Muscle of arm (tissue), 14 donors: ENCODE data around the gene PEAK3. TPM values are rescaled to one million over a fixed set of nuclear protein-coding genes. Genes with fewer than 3 reads are reported as not detected.
A peak's percentile ranks its signal among the peaks of the same experiment; 100 is the strongest.

Experiments
- DNase-seq: peaks from one replicate; pipeline ENCODE4 v3.0.0-alpha.2; 2013
- long read RNA-seq, 11 donors: transcript quantifications; one replicate each; lab custom pipeline, GENCODE V29; 2026
- polyA plus RNA-seq, 12 donors: library from polyadenylated mRNA; unstranded; fragments of 120-200 nt; gene quantifications; one replicate each; pipeline ENCODE4 v1.2.1, GENCODE V29; 2013; ENCODE audit not compliant: insufficient read length in 12 of 12

PEAK3 gene, protein sequence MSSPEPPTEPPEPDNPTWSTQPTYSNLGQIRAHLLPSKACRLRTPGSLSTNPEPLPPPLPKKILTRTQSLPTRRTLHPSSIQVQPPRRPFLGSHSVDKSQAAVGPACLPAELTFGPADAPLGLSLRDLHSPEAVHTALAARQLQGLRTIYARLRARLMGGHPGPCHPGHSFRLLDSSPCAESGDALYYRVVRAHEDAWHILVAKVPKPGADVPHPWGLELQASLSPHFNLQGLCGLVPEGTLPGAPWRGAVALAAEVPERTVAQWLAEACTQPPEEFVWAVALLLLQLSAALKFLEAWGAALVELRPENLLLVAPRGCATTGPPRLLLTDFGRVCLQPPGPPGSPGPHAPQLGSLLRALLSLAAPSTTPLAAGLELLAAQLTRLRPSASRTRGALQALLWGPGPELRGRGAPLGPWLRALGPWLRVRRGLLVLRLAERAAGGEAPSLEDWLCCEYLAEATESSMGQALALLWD
- polyA plus RNA-seq = under 1 TPM in 7 of 12 donors, not detected in 5; 0.05 to 0.16 (median 0.09) TPM
- long read RNA-seq, donor 1 = 0 reads
- long read RNA-seq, donor 2 = 0 reads
- long read RNA-seq, donor 3 = 0 reads
- long read RNA-seq, donor 4 = 0 reads
- long read RNA-seq, donor 5 = 0 reads
- long read RNA-seq, donor 6 = 0 reads
- long read RNA-seq, donor 7 = 0 reads
- long read RNA-seq, donor 8 = 0 reads
- long read RNA-seq, donor 9 = 0 reads
- long read RNA-seq, donor 10 = 0 reads
- long read RNA-seq, donor 11, partial matches to known transcripts = 0 of 5 reads
- long read RNA-seq, donor 11, other reads (novel, unspliced or antisense) = 5 of 5 reads

DNA sequence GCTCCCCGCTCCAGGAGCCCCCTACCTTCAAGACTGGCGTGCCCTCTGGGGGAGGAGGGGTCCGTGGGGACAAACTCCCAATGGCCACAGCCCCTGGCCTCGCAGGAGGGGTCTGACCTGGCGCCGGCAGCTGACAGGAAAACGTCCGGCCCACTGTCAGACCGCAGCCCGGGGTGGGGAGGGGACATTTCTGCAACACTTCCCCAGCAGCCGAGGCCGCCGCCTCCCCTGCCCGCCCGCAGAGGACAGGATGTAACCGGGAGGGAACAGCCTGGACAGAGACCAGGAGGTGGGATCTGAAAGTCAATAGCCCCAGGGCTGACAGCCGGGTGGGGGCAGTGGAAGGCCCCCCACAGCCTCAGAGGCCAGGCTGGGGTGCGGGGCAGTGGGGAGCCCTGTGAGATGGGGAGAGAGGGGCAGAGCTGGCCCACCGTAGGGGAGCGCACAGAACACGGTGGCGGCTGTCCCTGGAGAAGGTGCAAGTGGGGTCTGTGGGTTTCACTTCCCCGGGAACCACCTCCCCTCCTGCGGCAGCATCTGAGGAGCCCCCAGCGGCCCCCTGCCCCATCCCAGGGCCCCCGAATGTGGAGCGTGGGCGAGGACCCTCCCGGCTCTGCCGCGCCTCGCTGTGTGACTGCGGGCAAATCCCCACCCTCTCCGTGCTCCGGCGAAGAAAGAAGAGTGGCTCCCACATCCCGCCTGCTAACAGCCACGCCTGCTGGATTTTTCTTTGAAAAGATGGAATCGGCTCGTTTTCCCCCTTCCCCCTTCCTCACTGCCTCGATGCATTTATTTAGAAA is at the start of gene PEAK3:
TSS of gene PEAK3 (minus strand) at position 114 of the 800 bp plus-strand sequence. CDS start 1,244 bp downstream, outside the sequence.
- DNase-seq = peak; percentile 52

DNA sequence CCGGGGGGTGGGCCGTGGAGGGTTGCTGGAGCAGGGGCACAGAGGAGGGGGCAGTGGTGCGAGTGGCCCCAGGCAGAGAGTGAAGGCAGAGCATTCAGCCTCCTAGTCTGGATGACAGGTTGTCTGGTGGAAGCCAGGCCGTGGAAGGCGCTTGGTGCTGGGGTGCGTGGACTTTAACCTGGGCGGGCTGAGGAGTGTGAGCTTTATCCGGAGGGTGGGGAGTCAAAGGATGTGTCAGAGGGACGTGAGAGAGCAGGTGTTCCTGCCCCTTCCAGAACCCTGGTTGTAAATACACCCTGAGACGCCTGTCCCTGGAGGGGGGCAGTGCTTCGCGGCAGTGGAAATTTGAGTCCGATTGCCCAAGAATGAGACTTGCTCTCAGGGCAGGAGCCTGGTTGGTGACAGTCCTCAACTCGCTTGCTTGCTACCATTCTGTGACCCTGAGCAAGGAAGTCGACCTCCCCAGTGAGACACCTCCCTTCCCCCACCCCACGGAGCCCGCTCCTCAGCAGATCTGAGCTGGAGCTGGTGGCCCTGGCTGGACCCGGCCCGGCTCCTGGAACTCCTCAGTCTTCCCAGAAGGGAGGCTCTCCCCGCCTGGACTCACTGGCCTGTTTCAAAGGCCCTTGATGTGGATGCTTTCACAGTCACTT is 48.8 kb upstream of the PEAK3 start:
- DNase-seq = no peak

DNA sequence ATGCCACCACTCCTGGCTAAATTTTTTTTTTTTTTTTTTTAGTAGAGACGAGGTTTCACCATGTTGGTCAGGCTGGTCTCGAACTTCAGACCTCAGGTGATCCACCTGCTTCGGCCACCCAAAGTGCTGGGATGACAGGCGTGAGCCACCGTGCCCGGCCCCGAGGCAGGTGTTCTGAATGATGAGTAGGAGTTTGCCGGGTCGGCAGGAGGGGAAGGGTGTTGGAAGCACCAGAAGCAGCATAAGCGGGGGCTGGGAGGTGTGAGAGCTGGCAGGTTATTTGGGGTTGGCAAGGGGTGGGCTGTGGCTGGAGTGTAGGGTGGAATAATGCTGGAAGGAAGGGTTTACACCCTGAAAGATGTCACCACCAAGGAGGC is 48.3 kb upstream of the PEAK3 start:
- no peak for DNase-seq

DNA sequence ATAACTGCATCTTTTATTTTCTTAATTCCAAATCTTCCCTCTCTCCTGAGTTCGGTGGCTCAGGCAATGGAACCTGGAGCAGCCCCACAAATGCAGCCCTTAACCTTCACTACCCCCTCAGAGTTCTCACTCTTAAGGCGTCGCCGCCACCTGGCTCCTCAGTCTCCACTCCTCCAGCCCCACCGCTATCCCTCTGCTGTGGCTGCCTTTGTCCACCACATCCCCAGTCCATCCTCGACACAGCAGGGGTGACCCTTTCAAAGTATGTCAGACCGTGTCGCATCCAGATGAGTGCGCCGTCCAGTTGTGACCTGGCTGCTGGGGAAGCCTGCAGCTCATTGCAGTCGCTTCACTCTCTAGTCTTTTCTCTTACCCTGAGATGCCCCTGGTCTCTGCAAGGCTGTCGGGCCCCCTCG is 47.5 kb upstream of the PEAK3 start:
- no peak for DNase-seq

DNA sequence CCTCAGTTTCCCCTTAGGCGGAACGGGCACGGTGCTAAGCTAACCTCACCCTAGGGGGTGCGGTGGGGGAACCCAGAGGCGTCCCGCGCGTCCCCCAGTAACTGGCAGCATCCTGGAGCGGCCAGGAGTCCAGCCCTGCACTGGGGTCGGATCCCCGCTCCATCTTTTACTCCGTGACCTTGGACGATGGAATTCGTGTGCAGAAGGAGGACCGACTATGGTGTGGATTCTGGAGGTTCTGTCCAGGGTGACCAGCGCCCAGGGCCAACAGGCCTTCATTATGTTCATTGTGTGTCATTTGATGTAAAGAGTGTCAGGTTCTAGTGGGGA is 47.1 kb upstream of the PEAK3 start:
- no peak for DNase-seq

DNA sequence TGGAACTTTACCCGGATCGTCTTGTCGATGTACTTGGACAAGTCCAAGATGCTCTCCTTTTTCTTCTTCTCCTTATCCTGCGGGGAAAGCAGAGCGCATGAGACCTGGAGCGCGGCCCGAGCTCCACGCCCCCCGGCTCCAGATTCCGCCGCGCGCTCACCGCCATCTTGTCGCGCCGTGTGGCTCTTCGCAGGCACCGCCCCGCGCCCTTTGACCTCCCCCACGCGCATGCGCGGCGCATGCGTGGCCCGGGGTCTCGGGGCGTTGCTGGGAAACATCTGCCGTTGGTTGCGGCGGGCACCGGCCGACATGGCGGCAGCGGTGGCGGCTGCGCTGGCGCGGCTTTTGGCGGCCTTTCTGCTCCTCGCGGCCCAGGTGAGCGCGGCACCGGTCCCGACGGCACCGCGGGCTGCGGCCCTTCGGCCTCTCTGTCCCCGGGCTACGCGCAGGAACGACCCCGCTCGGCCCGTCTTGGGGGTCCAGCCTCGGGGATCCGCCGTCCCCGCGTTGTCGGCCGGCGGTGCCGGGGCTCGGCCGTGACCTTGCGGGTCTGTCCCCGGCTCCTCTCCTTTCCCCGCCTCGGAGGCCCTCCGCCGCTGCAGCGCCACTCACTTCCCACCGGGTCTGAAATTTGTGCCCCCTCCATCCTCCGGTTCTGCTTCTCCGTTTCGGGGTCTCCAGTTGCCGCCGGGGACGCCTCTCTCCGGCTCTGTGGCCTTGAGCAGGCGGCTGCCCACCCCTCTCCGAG is 46.6 kb upstream of the PEAK3 start, which contains the start of the genes LSM7 and SPPL2B:
TSS of gene LSM7 (minus strand) at position 186 of the 748 bp plus-strand sequence. CDS start at position 166, 20 bp downstream.
TSS of gene SPPL2B (plus strand) at position 284 of the 748 bp plus-strand sequence. CDS start at position 310, 26 bp downstream.
- peak; percentile 94 for DNase-seq

DNA sequence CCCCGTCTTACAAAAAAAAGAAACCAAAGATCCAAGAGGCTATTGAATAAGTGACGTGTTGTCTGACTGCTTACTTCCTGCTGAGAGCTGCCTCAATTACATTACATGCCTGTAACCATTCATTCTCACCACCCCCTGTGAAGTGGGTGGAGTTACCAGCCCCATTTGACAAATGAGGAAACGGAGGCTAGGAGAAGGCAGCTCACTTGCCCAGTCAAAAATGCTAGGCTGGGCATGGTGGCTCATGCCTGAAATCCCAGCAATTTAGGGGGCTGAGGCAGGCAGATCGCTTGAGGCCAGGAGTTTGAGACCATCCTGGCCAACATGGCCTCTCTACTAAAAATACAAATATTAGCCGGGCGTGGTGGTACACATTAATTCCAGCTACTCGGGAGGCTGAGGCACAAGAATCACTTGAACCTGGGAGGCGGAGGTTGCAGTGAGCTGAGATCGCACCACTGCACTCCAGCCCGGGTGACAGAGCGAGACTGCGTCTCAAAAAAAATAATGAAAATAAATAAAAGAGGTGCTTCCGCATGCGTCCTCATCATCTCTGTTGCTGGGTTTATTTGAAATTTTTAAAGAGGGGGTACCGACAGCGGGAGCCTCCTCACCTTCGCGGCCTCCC is 45.9 kb upstream of the PEAK3 start:
- DNase-seq = no peak

DNA sequence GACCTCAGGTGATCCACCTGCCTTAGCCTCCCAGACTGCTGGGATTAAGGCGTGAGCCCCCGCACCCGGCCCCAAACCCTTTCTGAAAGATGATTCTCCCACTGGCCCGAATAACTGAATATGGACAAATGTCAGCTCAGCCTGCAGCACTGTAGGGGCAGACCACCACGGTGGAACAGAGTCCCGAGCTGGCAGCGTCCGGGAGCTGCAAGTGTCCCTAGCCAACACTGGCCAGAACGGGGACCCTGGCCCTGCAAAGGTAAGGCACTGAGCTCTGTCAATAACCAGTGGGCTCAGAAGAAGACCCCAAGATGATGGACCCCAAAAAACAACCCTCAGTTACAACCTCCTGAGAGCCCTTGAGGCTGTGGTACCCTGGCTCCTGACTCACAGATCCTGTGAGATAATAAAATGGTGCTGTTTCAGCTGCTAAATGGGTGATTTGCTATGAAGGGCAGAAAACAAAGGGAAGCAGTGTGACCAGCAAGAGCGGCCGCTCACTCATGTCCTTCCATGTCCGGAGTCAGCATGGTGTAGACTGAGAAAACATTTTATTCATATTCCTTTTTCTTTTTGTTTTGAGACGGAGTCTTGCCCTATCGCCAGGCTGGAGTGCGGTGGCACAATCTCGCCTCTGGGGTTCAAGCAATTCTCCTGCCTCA is 44.9 kb upstream of the PEAK3 start:
- DNase-seq = no peak

DNA sequence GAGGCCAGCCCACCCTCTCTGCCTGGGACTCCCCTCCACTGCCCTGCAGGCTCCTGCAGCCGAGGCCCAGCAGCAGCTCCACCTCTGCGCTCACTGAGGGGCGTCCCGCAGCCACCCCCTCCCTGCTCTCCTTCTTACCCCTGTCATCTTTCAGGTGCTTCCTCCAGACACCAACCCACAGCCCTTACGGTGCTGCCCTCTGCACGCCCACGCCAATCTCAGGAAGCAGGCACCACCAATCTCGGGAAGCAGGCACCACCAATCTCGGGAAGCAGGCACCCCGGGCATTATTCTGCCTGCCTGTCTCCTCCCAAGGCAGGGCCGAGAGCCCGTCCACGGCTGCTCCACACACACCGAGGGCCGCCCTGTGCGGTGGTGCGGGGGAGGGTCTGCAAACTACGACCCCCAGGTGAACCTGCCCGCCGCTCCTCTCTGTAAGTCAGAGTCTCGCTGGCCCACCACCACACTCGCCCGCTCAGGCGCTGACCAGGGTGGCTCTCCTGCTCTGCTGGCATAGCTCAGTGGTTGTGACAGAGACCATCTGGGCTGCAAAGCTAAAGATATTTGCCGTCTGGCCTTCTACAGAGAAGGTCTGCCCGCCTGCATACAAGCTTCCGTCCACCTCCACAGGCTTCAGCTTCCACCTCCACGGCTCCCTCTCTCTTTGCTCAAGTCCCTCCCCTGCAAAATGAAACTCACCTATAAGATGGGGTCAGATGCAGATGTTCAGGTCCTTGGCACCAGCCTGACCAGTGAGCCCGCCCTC is 43.5 kb upstream of the PEAK3 start:
- DNase-seq = no peak

DNA sequence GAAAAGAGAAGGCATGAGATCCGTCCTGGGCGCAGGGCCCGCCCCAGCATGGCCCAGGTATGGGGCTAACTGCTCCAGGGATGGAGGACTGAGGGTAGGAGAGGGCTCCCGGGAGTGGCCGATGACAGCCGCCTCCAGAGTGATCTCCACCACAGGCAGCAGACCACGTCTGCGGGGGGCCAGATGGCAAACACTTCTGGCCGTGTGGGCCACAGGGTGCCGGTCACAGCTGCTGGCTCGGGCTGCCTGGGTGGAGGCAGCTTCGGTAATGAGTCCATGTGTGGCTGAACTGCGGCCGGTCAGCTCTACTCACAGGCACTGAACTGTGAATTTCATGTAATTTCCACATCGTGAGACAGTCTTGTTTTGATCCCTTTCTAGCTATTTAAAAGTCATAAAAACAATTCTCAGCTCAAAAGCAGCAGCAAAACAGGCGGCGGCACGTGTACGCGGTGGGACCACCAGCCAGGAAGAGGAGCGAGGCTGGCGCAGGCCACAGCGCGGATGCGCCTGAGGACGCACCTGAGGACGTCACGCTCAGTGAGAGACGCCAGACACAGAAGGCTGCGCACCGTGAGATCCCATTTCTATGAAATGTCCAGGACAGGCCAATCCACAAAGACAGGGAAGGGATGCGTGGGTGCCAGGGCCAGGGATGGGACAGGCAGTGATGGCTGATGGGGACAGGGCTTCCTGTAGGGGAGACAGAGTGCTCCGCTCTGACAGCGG is 42.4 kb upstream of the PEAK3 start:
- DNase-seq = no peak

DNA sequence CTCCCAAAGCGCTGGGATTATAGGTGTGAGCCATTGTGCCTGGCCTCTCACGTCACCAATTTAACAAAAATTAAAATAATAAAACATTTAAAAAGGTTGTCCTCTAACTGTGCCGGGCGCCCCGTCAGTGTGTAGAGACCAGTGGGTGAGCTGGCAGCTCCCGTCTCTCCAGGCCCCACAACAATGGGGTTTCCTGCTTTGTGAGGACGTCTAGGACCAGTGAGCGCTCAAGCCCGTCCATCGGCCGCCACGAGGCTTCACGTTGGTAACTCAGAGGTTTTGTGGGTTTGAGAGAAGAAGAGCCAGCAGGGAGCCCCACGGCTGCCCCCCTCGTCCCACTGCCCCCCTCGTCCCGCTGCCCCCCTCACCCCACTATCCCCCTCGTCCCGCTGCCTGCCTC is 41.7 kb upstream of the PEAK3 start:
- no peak for DNase-seq

DNA sequence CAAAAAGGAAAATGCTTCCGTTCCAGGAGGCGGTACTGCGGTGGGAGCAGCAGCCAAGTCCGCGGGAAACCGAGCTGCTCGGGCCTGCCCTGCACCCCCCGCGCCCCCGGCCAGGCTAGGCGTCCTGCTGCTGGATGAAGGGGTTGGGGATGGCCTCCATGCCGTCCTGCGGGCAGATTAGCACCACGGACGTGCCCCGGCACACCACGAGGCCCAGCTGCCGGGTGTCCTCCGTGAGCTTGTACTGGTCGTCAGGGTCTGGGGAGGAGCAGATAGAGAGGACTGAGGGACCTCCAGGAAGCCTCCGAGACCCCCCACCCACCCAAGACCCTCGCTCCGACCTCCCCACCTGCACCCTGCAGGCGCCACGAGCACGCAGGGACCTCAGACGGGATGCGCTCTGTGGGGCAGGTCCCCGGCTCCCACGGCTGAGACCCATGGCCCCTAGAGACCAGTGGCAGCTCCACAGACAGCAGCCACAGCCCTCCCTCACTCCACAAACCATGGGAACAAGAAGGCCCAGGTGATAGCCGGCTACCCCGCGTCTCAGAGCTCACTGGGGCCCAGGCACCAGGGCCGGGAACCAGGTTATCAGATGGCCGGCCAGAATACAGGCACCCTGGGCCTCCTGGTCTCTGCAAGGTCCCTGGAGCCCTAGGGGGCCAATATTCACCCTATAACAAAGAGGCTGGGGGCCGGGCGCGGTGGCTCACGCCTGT is 39.7 kb upstream of the PEAK3 start:
- no peak for DNase-seq

DNA sequence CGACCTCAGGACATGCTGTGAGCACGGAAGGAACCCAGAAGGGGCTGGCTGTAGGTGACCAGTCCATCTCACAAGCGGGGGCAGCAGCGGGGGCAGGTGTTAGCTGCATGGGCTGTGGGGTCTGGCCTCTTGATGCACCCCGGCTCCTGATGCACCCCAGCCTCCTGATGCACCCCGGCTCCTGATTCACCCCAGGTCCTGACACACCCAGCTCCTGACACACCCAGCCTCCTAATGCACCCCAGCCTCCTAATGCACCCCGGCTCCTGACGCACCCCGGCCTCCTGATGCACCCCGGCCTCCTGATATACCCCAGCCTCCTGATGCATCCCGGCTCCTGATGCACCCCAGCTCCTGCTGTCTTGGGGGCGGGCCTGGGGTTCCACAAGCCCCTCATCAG is 39.0 kb upstream of the PEAK3 start:
- no peak for DNase-seq

DNA sequence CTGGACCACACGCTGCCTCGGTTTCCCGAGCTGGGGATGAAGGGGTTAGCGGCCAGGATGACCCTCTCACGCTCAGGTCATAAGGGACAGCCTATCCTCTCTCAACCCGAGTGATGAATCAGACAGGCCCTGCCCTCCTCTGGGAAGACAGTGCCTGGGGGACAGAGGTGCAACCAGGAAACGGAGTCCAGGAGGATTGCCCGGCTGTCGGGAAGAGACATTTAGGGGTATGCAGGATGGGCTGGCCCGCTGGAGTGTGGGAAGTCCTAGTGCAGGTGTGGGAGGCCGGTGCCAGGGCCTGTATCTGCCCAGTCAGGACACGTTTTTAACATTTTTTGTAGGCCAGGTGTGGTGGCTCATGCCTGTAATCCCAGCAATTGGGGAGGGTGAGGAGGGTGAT is 38.1 kb upstream of the PEAK3 start:
- no peak for DNase-seq

DNA sequence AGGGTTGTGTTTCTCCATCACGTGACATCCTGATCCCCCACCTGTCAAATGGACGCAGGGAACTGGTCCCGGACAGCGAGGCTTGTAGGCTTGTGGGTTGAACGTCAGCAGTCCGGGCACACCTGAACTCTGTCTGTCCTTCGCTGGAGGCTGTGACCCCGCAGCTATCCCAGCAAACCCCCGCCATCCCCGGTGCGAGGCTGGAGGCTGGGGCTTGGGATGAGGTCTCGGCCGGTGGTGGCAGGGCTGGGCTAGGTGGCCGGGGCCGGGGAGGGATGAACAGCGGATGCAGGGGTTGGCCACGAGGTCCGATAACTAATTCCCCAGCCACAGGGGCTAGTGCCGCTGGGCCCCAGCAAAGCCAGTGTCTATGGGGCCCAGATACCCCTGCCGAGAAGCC is 37.6 kb upstream of the PEAK3 start:
- DNase-seq = no peak

DNA sequence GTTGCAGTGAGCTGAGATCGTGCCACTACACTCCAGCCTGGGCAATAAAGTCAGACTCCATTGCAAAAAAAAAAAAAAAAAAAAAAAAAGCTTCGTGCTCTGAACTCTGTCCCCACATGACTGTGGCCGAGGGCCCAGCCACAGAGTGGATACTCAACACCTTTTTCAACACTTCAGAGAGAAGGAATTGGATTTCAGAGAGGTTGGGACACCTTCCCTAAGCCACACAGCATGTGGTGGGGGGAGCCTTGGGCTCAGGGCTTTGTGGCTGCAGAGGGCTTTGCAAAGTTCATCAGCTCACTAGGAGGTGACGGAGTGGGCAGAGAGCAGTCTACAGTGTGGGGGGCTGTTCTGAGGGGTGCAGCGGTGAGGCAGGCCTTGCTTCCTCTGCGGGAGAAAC is 36.9 kb upstream of the PEAK3 start:
- DNase-seq = no peak

DNA sequence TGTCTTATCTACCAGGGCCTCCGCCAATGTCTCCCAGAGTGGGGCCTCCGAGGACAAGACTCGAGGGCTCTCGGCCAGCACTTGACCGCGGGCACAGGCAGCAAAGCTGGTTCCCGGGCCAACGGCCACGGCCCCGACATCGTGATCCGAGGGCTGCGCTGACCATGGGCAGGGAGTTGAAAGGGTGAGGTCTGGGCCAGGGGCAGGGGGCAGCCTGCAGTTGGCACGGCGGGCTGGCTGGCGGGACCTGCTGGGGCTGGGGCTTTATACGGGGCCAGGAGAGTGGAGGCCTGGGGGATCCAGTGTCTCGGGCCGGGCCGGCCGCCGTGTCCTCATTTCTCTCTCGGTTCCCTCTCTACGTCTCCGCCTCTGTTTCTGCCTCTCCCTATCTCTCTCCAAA is 35.8 kb upstream of the PEAK3 start:
- DNase-seq = no peak

DNA sequence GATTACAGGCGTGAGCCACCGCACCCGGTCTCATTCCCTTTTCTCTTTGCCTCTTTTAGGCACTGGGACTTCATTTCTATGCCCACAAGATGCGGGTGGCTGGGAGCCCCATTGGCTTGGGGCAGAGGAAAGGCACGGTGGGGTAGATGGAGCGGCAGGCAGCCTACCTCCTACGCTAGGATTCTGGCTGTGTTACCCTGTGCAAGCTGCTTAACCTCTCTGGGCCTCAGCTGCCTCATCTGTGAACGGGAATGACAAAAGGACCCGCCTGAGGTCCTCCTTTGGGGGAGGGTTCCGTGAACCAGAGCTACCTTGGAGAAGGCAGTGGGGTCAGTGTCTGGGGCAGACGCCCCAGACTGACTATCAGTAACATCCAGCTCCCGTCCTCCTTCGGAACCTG is 35.3 kb upstream of the PEAK3 start:
- DNase-seq = no peak
